NCI-H1105 (cell line): ENCODE data around the gene RUNX3.

Source experiments
- DNase-seq: peaks from one replicate; lab custom pipeline; 2025; lab: John Stamatoyannopoulos, UW

The RUNX3 gene

DNA sequence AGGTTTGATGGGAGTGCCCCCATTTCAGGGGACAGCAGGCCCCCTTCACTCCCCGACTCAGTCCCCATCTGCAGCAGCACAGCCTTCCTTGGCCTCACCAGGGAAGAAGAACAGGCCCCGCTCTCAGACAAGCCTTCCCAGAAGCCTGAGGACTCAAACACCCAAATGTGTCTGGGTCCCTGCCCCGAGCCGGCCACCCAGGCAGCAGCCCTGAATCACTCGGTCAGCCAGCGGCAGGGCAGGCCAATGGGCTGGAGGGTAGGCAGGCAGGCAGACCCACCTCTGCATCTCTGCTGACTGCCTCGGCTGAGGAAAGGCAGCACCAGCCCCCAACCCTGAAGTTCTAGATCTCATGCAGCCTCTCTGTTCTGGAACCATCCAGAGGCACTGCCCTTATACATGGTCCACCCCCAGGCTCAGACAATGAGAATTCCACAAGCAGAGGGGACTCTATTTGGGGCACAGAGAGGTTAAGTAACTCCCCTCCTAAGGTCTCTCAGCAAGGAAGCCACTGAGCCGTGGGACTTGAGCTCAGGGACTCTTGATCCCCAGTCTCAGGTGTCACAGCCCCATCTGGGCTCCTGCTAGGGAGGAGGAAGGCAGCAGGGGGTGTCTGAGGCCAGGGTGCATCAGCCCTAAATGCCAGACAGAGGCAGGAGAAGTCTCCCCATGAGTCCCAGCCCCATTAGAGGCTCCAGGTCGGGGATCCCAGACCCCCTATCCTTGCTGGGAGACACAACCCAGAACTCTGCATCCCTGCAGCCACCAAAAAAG is 33.2 kb upstream of the RUNX3 start:
- DNase-seq, result no peak

DNA sequence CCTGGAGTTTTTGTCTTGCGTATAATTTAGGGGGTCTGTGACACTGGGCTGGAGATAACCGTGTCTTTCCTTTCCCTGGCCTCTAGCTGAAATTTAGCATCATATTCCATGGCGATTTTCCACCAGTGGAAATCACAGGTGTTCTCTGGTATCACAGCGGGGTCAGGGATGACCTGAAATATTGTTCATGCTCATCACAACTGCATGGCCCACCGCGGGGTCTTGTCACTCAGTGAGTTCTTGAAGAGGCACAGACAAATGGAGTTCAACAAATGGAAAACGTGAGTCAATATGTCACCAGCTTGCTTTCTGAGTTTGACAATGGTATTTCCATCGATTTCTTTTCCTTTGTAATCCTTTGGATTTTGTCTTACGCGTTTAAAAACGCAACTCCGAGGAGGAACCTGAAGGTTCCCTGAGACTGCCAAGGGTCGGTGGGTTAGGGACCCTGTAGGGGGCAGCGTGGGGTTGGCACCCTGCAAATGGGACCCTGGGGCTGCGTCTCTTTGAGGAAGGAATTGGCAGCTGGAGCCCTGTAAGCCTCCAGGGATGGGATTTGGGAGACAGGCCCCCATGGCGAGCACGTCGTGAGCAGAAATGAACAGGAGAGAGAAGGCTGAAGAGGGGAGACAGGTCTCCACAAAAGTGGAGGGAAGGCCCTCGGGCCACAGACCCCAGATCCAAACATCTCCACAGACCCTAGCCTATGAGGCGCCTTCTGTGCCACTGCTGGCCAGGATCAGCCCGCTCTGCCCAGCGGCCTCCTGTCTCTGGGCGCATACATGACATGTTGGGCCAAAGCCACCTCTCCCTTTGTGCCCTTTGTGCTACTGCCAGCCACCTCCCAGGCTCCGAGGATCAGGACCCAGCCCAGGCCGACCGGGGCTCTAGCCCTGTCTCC is 32.1 kb upstream of the RUNX3 start:
- no peak for DNase-seq

DNA sequence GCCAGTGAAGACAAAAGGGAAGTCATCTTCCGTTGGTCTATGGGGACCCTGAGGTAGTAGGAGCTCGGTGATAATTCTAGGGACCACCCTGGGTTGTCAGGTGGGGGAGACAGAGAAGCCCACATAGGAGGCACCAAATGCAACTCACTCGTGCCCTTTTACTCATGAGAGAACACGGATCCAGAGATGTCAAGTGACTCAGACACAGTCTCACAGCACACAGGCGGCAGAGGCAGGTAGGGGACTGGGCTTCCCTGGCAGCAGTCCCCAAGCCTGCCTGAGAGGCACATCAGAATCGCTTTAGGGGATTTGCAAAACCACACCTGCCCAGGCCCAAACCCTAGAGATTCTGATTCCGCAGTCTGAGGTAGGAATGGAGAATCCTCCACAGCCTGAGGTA is 31.3 kb upstream of the RUNX3 start:
- no peak for DNase-seq

DNA sequence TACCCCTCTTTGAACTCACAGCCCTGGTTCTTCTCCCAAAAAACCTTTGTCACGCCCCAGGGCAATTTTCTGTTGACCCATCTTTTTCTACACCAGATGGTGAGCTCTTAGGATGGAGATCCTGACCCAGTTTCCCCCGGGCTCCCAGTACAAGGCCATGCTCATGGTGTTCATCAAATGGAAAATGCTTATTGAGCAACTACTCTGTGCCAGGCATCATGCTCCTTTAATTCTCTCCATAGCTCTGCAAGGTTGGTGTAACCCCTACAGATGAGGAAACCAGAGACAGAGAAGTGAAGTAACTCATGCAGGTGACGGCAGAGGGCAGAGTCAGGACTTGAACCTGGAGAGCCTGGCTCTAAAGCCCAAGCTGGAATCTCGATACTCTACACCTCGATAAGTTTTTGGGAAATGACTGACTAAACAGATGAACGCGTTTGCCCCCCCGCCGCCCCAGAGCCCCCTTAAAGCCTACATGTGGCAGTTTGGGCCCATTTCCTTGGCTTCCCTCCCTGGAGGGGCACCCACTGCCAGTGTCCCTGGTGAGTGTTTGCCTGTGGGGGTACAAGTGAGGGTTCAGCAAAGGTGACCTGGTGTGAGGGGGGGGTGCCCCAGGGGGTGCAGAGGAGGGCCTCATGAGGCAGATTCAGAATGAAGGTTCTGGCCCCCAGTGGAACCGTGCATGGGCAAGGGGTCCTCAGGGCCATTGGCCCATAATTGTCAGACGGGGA is 30.2 kb upstream of the RUNX3 start:
- DNase-seq, result no peak

DNA sequence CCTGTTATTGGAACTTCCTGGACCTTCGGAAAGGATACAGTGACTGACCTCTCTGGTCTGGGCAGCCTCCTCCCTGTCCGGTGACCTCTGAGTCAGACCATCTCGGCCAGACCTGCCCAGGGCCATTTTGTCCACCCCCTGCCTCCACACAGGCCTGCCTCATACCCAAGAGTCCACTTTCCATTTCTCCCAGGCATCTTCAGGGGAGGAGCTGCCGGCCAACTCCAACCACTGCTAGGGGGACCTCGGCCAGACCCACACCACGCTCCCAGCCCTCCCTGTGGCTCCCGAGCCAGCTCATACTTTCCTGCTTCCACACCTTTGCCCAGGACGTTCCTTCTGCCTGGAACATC is 29.5 kb upstream of the RUNX3 start:
- no peak for DNase-seq

DNA sequence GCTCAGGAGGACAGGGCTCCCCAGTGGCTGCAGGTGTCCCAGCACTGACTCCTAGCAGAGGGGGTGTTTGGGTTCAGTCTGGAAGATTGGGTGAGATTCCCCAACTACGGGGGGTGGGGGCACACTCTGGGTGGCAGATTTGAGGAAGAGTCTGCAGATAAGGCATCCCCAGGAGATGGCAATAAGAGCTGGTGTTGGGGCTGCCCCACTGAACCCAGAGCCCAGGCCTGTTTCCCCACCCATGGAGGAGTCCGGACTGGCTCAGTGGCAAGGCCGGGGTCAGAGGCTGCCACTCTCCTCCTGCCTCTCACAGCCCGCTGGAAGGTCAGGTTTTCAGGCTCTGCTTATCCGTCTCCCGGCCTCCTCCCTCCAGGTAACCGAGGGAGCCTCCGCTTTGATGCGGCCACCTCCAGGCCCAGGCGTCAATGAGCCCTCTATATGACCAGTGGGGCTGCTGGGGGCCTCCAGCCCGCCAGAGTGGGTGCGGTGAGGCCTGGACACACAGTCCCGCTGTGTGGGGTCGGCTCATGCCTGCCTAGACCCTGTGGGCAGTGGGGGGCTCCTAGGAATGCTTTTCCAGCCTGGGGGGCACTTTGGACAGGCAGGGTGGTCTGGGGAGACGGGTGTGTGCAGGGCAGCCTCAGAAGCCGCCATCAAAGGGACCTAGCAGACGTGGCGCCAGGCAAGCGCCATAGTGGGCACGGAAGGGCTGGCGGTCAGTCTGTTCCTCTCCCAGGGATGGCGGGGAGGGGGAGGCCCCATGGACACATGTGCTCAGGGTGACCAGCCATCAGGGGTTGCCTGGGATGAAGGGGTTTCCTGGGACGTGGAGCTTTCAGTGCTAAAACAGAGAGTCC is 28.9 kb upstream of the RUNX3 start:
- no peak for DNase-seq

DNA sequence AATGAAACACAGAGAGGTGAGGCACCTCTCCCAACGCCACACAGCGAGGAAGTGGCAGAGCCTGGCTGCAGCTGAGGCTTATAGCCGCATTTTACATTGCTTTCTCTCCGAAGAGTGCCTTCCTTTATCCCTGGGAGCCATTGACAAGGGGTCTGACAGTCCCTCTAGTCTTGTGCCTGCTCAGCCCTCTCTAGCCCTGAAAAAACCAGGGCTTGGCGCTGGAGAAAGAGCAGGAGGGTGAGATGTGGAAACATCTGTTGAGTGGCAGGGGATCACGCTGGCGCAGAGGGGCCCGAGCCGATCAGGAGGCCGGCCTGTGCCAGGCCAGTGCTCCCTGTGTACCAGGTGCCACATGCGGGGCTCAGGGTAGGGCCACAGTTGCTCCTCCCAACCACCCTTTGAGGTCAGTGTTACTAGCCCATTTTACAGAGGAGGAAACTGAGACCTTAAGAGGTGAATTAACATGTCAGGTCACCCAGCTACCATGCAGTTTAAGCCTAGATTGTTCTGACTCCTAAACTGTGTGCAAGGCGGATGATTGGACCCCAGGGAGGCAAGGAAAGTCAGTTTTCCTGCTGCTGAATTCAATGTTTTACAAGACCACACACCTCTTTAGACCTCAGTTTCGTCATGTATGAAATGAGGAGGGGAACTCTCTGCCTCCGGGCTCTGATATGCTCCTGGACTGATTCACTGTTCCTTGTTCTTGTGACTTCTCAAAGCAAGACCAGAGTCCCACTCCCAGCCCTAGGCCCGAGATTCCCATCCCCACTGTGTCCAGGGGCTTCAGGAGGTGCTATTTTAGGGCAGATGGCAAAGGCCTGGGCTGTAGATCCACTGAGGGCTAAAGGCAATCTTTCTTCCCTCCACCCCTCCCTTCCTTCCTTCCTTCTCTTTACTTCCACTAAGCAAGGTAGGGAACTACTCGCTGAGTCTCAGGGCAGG is 28.0 kb upstream of the RUNX3 start:
- no peak for DNase-seq

DNA sequence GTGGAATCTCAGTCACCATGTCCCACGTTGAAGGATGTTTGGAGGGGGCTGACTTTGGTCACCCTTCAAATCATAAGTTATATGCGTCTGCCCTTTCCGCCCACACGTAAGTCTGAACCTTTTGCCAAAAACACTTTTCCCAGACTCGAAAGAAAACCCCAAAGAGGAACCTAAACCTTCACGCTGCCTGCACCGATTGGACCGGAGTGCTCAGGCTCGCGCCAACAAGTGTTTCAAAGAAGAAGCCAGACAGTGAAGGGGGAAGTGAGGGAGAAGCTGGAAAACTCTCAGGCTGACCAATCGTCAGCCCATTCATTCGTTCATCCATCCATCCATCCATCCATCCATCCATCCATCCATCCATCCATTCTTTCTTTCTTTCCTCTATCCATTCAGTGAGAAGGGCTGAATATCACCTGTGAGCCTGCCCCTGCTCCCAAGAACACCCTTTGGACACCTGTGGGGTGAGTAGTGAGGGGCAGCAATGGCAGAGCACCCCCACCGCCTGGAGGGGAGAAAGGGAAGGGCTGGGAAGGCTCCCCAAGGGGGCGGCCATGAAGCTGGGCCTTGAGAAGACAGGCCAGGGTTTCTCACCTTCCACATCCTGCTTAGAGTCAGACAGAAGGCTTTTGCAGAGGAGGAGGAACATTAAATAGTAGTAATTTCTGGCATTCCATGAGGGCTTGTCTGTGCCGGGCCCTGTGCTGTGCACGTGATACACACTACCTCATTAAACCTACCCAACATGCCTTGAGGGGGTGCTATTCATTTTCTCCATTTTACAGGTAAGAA is 27.1 kb upstream of the RUNX3 start:
- DNase-seq, result no peak

DNA sequence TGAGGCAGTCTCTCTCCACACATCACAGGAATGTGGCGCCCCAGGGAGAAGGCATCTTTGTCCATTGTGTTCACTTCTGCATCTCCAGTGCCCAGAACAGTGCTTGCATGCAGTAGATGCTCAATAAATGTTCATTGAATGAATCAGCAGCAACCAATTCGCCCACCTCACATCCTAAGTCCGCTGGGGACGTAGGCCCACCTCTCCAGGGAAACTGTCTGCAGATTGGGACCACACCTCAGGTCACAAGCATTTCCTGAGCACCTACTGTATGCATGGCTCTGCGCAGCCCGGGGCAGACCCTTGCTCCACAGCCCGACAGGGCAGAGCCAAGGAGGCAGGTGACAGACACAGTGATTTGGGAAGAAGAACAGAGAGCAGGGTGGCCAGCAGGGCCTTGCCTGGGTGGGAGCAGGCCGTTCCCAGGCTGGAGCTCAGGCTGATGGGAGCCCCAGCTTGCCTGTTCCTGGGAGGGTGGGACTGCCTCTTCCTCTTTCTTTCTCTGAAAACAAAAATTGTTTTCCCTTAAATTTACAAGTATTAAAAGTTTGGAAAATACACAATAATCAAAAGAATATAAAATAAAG is 25.8 kb upstream of the RUNX3 start:
- no peak for DNase-seq

DNA sequence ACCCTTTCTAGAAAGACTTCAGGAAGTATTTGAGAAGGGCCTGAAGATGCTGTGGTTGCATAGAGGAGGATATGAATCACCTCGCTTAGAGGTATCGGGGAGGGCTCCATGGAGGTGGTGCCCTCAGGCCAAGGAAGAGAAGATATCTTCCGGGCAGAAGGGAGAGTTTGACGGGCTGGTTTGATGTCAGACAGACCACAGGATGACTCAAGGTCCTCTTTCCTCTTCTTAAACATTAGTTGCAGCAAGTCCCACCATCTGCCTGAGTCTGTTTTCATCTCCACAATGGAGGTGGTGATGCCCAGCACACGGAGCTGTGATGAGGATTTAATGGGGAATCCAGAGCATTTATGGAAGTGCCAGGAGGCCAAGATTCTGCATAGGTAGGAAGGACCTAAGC is 25.1 kb upstream of the RUNX3 start:
- DNase-seq, result no peak

DNA sequence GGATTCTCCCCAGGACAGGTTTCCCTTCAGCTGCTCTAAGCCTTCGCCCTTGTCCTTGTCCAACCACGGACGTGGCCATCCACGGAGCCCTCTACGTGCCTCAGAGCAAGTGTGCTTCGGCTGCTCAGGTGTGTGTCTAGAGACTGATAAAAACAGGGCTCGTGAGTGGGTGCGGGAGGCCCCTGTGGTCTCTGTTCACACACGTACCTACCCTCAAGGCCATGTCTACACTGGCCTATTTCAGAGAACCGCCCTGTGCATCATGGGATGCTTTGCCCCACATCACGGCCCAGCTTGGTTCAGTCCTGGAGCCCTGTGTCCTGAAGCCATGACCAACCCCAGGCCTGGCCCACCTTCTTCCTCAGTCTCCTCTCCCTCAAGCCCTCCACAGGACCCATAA is 24.6 kb upstream of the RUNX3 start:
- no peak for DNase-seq

DNA sequence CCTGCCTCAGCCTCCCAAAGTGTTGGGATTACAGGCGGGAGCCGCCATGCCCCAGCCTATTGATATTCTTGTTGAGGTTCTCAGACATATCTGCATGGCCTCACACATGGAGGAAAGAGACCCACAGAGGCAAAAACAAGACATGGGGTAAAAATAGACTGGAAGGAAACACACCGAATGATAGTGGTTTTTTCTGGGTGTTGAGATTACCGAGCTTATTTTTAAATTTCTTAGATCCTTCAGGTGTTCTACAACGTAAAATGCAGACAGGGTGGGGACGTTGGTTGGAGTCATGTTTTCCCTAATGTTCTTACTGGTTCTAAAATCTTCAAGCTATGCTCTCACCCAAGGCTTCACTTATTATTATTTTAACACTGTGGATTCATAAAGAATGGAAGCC is 23.9 kb upstream of the RUNX3 start:
- no peak for DNase-seq

DNA sequence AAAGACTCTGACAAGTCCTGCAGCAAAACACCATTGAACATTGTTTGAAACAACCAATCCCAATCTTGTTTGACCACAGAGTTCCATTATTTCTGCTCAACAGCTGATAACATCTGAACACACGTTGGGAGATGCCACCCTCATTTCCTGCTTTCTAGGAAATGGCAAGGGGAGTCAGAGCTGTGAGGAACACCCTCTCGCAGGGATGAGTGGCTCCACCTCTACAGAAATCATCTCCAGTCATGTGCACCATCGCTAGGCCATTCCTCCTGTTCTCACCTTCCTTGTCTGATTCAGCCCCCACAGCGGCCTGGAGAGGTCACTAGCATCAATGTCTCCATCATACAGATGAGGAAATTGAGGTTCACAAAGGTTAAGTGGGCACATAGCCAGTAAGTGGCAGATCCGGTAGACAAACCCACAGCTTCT is 22.4 kb upstream of the RUNX3 start:
- no peak for DNase-seq

DNA sequence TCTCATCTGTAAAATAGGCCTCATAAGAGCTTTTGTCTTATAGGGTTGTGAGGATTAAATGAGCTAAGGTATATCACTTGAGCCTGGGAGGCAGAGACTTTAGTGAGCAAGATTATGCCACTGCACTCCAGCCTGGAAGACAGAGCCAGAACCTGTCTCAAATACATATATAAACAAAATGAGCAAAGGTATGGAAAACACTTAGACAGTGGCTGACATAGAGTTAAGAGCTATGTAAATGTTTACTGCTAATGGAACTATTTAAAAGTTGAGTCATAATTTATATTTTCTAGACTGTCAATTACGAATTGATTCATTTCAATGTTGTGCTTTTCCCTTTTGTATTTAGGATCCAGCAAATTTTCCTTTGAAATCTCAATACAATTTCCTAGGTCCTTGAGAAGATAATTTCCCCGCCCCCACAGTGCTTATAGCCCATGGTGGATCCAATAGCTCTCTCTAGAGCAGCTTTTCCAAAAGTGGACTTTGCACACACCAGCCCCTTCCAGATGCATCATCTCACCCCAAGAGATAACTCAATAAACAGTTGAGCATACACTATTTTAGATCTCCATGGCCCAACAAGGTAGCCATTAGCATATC is 21.8 kb upstream of the RUNX3 start:
- DNase-seq, result no peak

DNA sequence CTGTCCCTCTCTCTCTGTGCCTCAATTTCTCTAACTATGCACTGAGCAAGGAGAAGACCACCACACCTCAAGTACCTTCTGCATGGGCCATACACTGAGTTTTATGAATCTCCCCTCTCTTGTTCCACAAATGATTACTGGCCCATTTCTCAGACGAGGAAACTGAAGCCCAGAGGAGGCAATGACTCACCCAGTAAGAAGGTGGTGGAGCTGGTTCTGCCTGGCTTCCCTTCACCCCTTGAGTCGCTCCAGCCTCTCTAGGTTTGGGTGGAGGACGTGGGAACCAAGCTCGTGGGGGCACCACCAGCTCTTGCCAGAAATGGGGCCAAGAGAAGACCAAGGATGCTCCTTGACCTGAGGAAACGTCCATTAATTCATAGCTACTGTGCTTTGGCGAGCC is 21.3 kb upstream of the RUNX3 start:
- no peak for DNase-seq

DNA sequence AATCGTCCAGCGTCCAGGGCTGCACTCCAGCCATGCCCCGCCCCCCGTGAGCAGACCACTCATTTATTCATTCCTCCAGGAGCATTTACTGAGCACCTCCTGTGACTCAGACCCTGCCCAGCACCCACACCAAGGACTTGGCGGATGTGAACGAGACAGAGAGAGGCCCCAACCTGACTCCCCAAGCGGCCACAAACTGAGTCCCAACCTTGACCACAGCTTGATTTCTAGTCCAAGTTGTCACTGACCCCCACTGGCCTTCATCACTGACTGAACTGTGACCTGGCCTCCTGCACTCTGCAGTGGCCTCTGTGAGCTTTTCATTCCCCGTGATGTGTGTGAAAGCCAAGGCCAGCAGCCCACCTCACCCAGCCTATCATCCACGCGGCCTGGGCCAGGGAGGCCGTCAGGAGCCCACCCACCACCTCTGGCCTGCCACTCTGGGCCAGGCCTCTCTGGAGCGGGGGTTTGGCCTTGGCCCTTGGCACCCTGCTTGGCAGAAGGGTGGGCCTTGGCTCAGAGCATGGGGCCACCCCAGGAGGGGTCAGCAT is 19.3 kb upstream of the RUNX3 start:
- DNase-seq, result no peak

DNA sequence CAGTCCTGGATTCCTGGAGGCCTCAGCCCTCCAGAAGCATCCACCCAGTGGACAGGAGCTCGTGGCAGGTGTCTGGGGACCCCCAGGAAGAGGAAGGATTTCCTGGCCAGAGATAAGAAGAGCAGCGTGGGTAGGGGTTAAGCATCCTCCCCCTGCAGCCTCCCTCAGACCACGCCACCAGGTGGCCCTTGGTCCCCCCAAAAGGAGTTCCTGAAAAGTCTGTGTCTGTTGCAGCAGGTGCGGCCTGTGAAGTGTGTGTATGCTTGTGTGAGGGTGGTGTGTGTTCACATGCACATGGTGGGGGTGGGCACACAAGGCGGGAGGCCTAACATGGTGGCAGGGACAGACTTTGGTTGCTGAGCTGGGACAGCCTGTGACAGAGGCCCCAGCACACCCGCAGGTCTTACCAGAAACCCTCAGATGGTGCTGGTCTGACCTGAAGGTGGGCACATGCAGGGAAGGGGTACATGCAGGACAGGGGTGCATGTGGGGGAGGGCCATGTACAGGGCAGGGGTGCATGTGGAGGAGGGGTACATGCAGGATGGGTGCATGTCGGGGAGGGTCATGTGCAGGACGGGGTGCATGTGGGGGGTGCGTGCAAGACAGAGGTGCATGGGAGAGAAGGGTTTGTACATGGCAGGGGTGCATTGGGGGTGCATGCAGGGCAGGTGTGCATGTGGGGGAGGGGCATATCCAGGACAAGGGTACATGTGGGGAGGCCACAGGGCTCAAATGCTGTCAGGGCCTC is 18.2 kb upstream of the RUNX3 start:
- DNase-seq, result no peak
